Uterine smooth muscle cell (primary cell): Measurements from ENCODE around the gene RCE1. TPM values are rescaled to one million over a fixed set of nuclear protein-coding genes. Genes with fewer than 3 reads are reported as not detected.

Source experiments
- total RNA-seq: library from RNA; depleted of rRNA; stranded (reverse); fragments of >200 nt; gene quantifications from 2 replicates; pipeline ENCODE4 v1.2.3, GENCODE V29; 2014

Gene RCE1
- 14.9 and 17.2 TPM in 2 replicates for total RNA-seq

GRCh38 chr11:66842896-66843775 is at the start of gene RCE1:
RCE1 (plus strand) TSS chr11:66843441; CDS start chr11:66843456, 15 bp downstream.

GRCh38 chr11:66856496-66857233 is 13.4 kb downstream of the RCE1 start, which contains the start of gene LRFN4:
LRFN4 (plus strand) TSS chr11:66857064; CDS start chr11:66857745, 681 bp downstream.

Other genes with a start within 250 kb of the RCE1 start
- gene RBM14, start 226.8 kb upstream of the RCE1 start, total RNA-seq: 37.2 and 37.4 TPM in 2 replicates
- gene RBM4, start 204.7 kb upstream of the RCE1 start, total RNA-seq: 73.6 and 83.8 TPM in 2 replicates
- gene RBM4B, start 165.6 kb upstream of the RCE1 start, total RNA-seq: 21.4 and 22.9 TPM in 2 replicates
- gene SPTBN2, start 114.2 kb upstream of the RCE1 start, total RNA-seq: 4.4 and 5.6 TPM in 2 replicates
- gene LRFN4, start 13.6 kb downstream of the RCE1 start, total RNA-seq: 23.6 TPM in 2 replicates
- 17.7 and 27.1 TPM in 2 replicates for gene PC, start 114.9 kb downstream of the RCE1 start, total RNA-seq
- not detected in 2 replicates for gene C11orf86, start 131.9 kb downstream of the RCE1 start, total RNA-seq
- gene SYT12, start 179.7 kb downstream of the RCE1 start, total RNA-seq: under 0.01 and 0.12 TPM in 2 replicates
- 4.6 and 14.7 TPM in 2 replicates for gene RHOD, start 213.4 kb downstream of the RCE1 start, total RNA-seq